Liver (tissue), 9 donors: Measurements from ENCODE around the gene IQGAP2. TPM values are rescaled to one million over a fixed set of nuclear protein-coding genes. Genes with fewer than 3 reads are reported as not detected.
A peak's percentile ranks its signal among the peaks of the same experiment; 100 is the strongest.

Source experiments
- DNase-seq: peaks from one replicate; pipeline ENCODE4 v3.0.0-alpha.2; 2017; ENCODE audit warnings: low spot score
- H3K27ac ChIP-seq, 2 donors: one replicate each; pipeline ENCODE4 v1.7.0; 2013; ENCODE audit warnings: inconsistent platforms in 2 of 2, low read length in 2 of 2, control low read depth in 1 of 2, low read depth in 1 of 2, mild to moderate bottlenecking in 1 of 2
- H3K27me3 ChIP-seq, 4 donors: one replicate each; pipeline versions ENCODE4 v1.6.1 to v1.7.0; 2013; ENCODE audit warnings: low read length in 3 of 4, inconsistent platforms in 1 of 4, mild to moderate bottlenecking in 1 of 4, moderate library complexity in 1 of 4; ENCODE audit not compliant: control insufficient read depth in 4 of 4, insufficient read depth in 4 of 4
- H3K36me3 ChIP-seq, 4 donors: one replicate each; pipeline versions ENCODE4 v1.6.1 to v1.7.0; 2013; ENCODE audit warnings: low read length in 3 of 4, mild to moderate bottlenecking in 3 of 4, low read depth in 1 of 4, moderate library complexity in 1 of 4; ENCODE audit not compliant: control insufficient read depth in 4 of 4, insufficient read depth in 3 of 4
- H3K4me1 ChIP-seq, 4 donors: one replicate each; pipeline versions ENCODE4 v1.6.1 to v1.7.0; 2013; ENCODE audit warnings: low read length in 3 of 4, mild to moderate bottlenecking in 3 of 4, moderate library complexity in 1 of 4; ENCODE audit not compliant: control insufficient read depth in 4 of 4, insufficient read depth in 4 of 4
- H3K4me3 ChIP-seq, 3 donors: one replicate each; pipeline versions ENCODE4 v1.6.1 to v1.7.0; 2013; ENCODE audit warnings: low read length in 3 of 3, control low read depth in 1 of 3, low read depth in 1 of 3, mild to moderate bottlenecking in 1 of 3
- H3K9ac ChIP-seq, 2 donors: one replicate each; pipeline ENCODE4 v1.7.0; 2013; ENCODE audit warnings: low read length in 2 of 2, mild to moderate bottlenecking in 2 of 2, moderate library complexity in 2 of 2, control low read depth in 1 of 2, low read depth in 1 of 2
- H3K9me3 ChIP-seq, 4 donors: one replicate each; pipeline versions ENCODE4 v1.6.1 to v1.7.0; 2013; ENCODE audit warnings: low read length in 3 of 4; ENCODE audit not compliant: control insufficient read depth in 4 of 4
- ATF3 ChIP-seq: IDR thresholded peaks from 2 replicates; pipeline ENCODE4 v1.6.1; 2016; ENCODE audit warnings: antibody characterized with exemption
- CTCF ChIP-seq: fragments of 150-350 bp; IDR thresholded peaks from 2 replicates; pipeline ENCODE4 v1.5.1; 2017; ENCODE audit warnings: improper control_type of control experiment, low read depth, low read length; ENCODE audit not compliant: missing input control
- EGR1 ChIP-seq, 2 donors: IDR thresholded peaks; 2 replicates each; pipeline ENCODE4 v1.6.1; 2016 to 2018; ENCODE audit warnings: antibody characterized with exemption in 2 of 2, low read depth in 2 of 2
- FOXA1 ChIP-seq: IDR thresholded peaks from 2 replicates; pipeline ENCODE4 v1.6.1; 2016; ENCODE audit warnings: antibody characterized with exemption
- FOXA2 ChIP-seq: IDR thresholded peaks from 2 replicates; pipeline ENCODE4 v1.6.1; 2016; ENCODE audit warnings: antibody characterized with exemption
- GABPA ChIP-seq, 2 donors: IDR thresholded peaks in 1 of 2; conservative IDR thresholded peaks in 1 of 2; 2 replicates each; pipeline ENCODE4 v1.6.1; 2016; ENCODE audit warnings: antibody characterized with exemption in 2 of 2, mild to moderate bottlenecking in 1 of 2, moderate library complexity in 1 of 2
- HNF4A ChIP-seq, 2 donors: conservative IDR thresholded peaks; 2 replicates each; pipeline ENCODE4 v1.6.1; 2016; ENCODE audit warnings: antibody characterized with exemption in 2 of 2, mild to moderate bottlenecking in 2 of 2
- HNF4G ChIP-seq: IDR thresholded peaks from 2 replicates; pipeline ENCODE4 v1.6.1; 2016; ENCODE audit warnings: antibody characterized with exemption
- JUND ChIP-seq, 2 donors: IDR thresholded peaks; 2 replicates each; pipeline ENCODE4 v1.6.1; 2016; ENCODE audit warnings: antibody characterized with exemption in 2 of 2
- MAX ChIP-seq: IDR thresholded peaks from 2 replicates; pipeline ENCODE4 v1.6.1; 2016; ENCODE audit warnings: antibody characterized with exemption
- RAD21 ChIP-seq, 2 donors: IDR thresholded peaks; 2 replicates each; pipeline ENCODE4 v1.6.1; 2016; ENCODE audit warnings: antibody characterized with exemption in 2 of 2, mild to moderate bottlenecking in 2 of 2
- RXRA ChIP-seq, 2 donors: IDR thresholded peaks; 2 replicates each; pipeline ENCODE4 v1.6.1; 2017 to 2018; ENCODE audit warnings: antibody characterized with exemption in 2 of 2, mild to moderate bottlenecking in 1 of 2
- SP1 ChIP-seq: IDR thresholded peaks from 2 replicates; pipeline ENCODE4 v1.6.1; 2018; ENCODE audit warnings: antibody characterized with exemption, mild to moderate bottlenecking
- TAF1 ChIP-seq: conservative IDR thresholded peaks from 2 replicates; pipeline ENCODE4 v1.6.1; 2016; ENCODE audit warnings: antibody characterized with exemption, mild to moderate bottlenecking
- YY1 ChIP-seq: IDR thresholded peaks from 2 replicates; pipeline ENCODE4 v1.6.1; 2016; ENCODE audit warnings: antibody characterized with exemption, mild to moderate bottlenecking
- ZBTB33 ChIP-seq: IDR thresholded peaks from 2 replicates; pipeline ENCODE4 v1.6.1; 2016; ENCODE audit warnings: antibody characterized with exemption
- WGBS: extraction: QIAGEN DNeasy Blood & Tissue Kit; methylation state at CpG from one replicate; pipeline ENCODE4 v1.1.7; 2013; 5-methylcytosine and 5-hydroxymethylcytosine counted together
- polyA plus RNA-seq, 2 donors: library from polyadenylated mRNA; stranded (reverse) in 1 of 2; unstranded in 1 of 2; fragments of 200-250 nt in 1 of 2; fragments of >200 nt in 1 of 2; fragmentation: Nextera tagmentation in 1 of 2; extraction: Ambion mirVana in 1 of 2; gene quantifications; one replicate each; pipeline versions ENCODE4 v1.2.1 to v1.2.3, GENCODE V29; 2013 to 2015
- total RNA-seq, 2 donors: library from RNA; depleted of rRNA; stranded (reverse); fragments of >200 nt; gene quantifications; one replicate each; pipeline ENCODE4 v1.2.3, GENCODE V29; 2014
- donor health status: healthy.
- donor health status: healthy.
- donor health status: healthy.
- donor health status: healthy.
- donor health status: healthy.

IQGAP2 gene
- total and polyA plus RNA-seq, 4 donors, result 41.5 to 205 (median 102) TPM

GRCh38 chr5:76494201-76494600 is 91.1 kb downstream of the IQGAP2 start:
- Histone ChIP-seq H3K4me3 (no peak overlapping the region), H3K9me3 (no peaks in the 10 kb centered on the region), H3K9ac (no peak overlapping the region), H3K36me3 (no peaks in the 10 kb centered on the region), H3K27me3 (no peaks in the 10 kb centered on the region), H3K4me1 (peaks cover 7 to 52% (median 42%) of the 10 kb centered on the region in 4 donors), H3K27ac (peak overlapping the region; percentile 55 to 61)
- 39% methylated on average over 4 of the region's 4 CpGs for WGBS
- TF ChIP-seq RAD21 (IDR thresholded peaks at IDR 0.05) (no peak), FOXA2 (no peak), HNF4A (conservative IDR thresholded peaks at IDR 0.05) (peak; percentile 91 to 97), JUND (IDR thresholded peaks at IDR 0.05) (peak in 1 of 2 donors; percentile 22), HNF4G (peak; percentile 74), SP1 (peak; percentile 52), RXRA (IDR thresholded peaks at IDR 0.05) (peak; percentile 38 to 40)
- DNase-seq, result no peak

GRCh38 chr5:76495870-76496269 is 92.8 kb downstream of the IQGAP2 start:
- TF ChIP-seq ZBTB33 (no peak), ATF3 (no peak), FOXA1 (no peak), JUND (IDR thresholded peaks at IDR 0.05) (no peak), SP1 (no peak), EGR1 (IDR thresholded peaks at IDR 0.05; ENCODE audit: low read depth in 2 of 2) (no peak), MAX (no peak), RXRA (IDR thresholded peaks at IDR 0.05) (no peak), HNF4A (conservative IDR thresholded peaks at IDR 0.05) (no peak), GABPA (IDR thresholded peaks at IDR 0.05 in 1 of 2, conservative IDR thresholded peaks at IDR 0.05 in 1 of 2) (no peak), FOXA2 (no peak), HNF4G (no peak), CTCF (no peak)
- peaks cover 7 to 49% (median 41%) of the 10 kb centered on the region in 4 donors for H3K4me1 ChIP-seq

GRCh38 chr5:76497065-76497460 is 94.0 kb downstream of the IQGAP2 start:
- H3K36me3 ChIP-seq, result no peaks in the 10 kb centered on the region
- H3K4me1 ChIP-seq, result peaks cover 7 to 41% (median 31%) of the 10 kb centered on the region in 4 donors
- no peak overlapping the region for H3K27ac ChIP-seq
- H3K4me3 ChIP-seq, result no peak overlapping the region
- no peak for TF ChIP-seq ZBTB33
- no peak for TF ChIP-seq TAF1
- no peak for TF ChIP-seq RAD21 (IDR thresholded peaks at IDR 0.05)
- no peak for TF ChIP-seq FOXA2
- TF ChIP-seq EGR1 (IDR thresholded peaks at IDR 0.05; ENCODE audit: low read depth in 2 of 2), result no peak
- TF ChIP-seq YY1, result no peak
- TF ChIP-seq GABPA (IDR thresholded peaks at IDR 0.05 in 1 of 2, conservative IDR thresholded peaks at IDR 0.05 in 1 of 2), result no peak
- TF ChIP-seq FOXA1, result no peak
- no peak for TF ChIP-seq MAX
- no peaks in the 10 kb centered on the region for H3K27me3 ChIP-seq
- 80% methylated on average over 4 of the region's 4 CpGs for WGBS
- no peak for DNase-seq
- no peaks in the 10 kb centered on the region for H3K9me3 ChIP-seq
- H3K9ac ChIP-seq, result no peak overlapping the region

More at GRCh38 chr5:76495870-76496269, 92.8 kb downstream of the IQGAP2 start:
- H3K4me3 ChIP-seq, result no peak overlapping the region
- DNase-seq, result no peak
- no peaks in the 10 kb centered on the region for H3K9me3 ChIP-seq
- H3K27me3 ChIP-seq, result no peaks in the 10 kb centered on the region
- H3K36me3 ChIP-seq, result no peaks in the 10 kb centered on the region
- H3K27ac ChIP-seq, result no peak overlapping the region
- 74% methylated on average over 4 of the region's 4 CpGs for WGBS
- no peak overlapping the region for H3K9ac ChIP-seq
